Stimulated activated CD4-positive, alpha-beta T cell treated with anti-CD3 and anti-CD28 coated beads, Interleukin-1b, Interleukin-23, amount 100 ng/mL, for 24 hours (primary cell): ENCODE results near the gene PPP1R26.
"Not testable (repeated sequence)": the region's sequence is repeated elsewhere in the genome, so short reads cannot be mapped to it uniquely, and the experiment has no call there.

ENCODE experiments used
- DNase-seq, 4 experiments: peaks; one replicate each; pipeline ENCODE4 v3.0.0-alpha.2; 2020; ENCODE audit warnings: low read depth in 4 of 4, low spot score in 1 of 4

The PPP1R26 gene

DNA sequence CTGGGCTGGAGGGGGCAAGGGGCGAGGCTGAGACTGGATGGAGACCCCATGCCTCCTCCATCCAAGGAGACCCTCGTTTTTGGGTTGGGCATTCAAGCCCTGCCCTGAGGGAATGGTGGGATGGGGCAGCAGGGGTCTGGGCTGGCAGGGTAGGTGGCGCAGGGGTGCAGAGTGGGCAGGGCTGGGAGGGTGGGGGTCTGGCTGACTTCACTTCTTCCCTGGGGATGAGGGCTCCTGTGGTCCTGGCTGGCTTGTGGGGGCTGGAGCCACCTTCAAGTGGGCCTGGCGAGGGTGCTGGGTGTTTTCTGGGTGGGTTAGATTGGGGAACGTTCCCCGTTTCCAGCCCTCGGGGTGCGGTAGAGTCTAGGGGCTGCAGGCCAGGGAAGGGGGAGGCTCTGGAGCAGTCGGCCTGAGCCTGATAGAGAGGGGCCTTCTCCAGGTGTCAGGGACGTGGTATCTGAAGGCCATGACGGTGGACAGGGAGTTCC is 42.1 kb downstream of the PPP1R26 start:
- no peak for DNase-seq

DNA sequence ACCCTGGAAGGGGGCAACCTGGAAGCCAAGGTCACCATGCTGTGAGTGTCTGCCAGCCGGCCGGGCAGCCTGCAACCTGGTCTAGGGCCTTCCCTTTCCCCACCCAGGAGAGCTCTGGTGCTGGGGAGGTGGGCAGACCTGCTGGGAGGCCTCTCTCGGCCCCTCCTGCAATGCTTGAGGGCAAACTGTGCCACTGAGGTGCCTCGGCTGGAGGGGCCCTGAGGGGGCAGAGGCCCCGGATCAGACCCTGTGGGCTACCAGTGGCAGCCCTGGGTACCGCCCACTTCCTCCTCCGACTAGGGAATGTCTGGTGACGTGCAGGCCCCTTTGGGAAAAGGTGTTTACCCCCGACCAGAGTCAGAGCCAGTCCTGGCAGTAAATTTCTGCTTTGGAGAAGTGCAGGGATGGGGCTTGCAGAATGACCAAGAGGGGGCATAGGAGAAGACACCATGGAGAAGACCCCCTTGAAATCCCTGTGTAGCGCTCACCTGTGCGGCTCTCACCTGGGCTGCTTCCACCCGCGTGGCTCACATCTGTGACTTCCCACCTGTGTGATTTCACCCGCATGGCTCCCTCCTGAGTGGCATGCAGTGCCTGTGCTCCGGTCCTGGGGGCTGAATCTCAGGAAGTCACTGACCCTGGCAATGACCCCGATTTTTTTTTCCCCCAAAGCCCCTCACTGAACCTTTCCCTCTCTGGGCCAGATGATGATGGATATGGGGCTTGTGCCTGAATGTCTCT is 42.7 kb downstream of the PPP1R26 start:
- no peak for DNase-seq

DNA sequence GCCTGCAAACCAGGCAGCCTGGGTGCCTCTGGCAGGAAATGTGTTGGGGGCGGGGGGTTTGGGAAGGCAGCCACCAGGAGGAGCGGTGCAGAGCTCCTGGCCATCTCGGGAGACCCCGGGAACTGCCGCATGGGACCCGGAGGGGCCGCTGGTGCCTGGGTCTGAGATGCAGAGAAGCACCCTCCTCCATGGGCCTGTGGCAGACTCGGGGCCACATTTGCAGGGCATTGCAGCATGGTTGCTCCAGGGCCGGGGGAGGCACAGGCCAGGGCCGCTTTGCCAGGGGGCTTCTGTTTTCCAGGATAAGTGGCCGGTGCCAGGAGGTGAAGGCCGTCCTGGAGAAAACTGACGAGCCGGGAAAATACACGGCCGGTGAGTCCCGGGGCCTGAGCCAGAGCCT is 43.3 kb downstream of the PPP1R26 start:
- DNase-seq = no peak

DNA sequence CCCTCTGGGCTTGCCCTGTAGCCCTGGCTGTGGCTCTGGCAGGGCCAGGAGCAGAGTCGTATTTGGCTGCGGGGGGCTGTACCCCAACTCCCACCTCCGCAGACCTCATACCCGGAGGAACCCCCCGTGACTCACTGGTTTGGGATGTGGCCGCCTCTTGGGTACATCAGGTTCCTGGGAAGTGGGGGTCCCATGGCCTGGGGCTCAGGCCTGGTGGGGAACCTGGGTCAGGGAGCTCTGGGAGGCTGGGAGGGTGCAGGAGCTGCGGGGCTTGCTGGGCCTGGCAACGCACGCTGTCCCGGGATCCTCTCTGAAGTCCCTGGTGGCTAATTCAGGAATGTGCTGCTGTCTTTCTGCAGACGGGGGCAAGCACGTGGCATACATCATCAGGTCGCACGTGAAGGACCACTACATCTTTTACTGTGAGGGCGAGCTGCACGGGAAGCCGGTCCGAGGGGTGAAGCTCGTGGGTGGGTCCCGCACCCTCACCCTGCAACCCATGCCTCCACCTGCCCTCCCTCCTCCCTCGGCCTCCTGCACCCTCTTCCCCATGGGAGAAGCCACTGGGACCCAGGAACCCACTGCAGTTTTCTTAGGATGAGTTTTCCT is 44.0 kb downstream of the PPP1R26 start:
- DNase-seq = no peak

- DNase-seq = no peak
These were observed 44.7 kb downstream of the PPP1R26 start for GRCh38 chr9:135524130-135524861.

DNA sequence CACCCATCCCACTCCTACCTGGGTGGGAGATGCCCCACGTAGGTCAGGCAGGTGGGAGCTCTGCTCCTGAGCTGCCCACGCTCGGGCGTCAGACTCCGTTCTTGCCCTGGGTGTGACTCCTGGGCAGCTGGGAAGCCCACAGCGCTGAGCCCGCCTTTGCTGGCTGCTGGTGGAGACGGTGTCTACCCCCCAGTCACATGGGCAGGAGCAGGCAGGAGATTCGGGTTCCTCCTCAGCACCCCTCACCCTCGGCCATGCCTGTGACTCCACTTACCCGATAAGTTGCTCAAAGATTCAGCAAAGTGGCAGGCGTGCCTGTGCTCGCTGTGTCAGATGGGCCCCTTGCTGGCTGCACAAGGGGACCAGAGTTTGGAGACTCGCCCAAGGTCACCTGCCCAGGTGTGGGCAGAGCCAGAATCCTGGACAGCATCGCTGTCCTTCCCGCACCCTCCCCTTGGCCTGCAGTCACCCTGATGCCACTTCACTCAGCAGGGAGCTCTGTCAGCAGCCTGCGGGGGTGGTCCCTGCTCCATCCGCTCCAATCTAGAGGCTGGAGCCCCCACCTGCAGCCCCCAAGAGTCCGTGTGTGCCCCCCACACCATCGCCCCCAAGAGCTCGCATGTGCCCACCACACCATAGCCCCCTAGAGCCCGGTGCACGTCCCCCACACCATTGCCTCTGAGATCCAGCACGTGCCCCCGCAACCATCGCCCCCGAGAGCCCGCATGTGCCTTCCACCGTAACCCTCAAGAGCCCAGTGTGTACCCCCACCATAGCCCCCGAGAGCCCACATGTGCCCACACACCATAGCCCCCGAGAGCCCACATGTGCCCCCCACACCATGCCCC is 45.9 kb downstream of the PPP1R26 start:
- DNase-seq = no peak

DNA sequence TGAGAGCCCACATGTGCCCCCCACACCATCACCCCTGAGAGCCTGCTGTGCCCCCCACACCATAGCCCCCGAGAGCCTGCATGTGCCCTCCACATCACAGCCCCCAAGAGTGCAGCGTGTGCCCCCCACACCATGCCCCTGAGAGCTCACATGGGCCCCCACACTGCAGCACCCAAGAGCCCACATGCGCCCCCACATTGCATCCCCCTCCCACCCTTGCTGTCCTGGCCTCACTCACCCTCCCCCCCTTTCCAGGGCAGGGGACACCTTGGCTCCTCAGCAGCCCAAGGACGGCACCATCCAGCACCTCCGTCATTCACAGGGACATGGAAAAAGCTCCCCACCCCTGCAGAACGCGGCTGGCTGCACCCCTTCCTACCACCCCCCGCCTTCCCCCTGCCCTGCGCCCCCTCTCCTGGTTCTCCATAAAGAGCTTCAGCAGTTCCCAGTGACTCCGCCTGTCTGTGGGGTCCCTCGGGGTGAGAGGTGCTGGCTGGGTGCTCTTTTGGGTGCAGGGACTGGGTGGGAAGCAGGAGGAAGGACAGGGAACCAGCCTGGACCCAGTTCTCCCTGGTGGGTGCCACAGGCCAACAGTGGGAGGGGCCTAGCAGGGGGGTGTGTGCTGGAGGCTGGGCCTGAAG is 46.6 kb downstream of the PPP1R26 start:
- no peak for DNase-seq

DNA sequence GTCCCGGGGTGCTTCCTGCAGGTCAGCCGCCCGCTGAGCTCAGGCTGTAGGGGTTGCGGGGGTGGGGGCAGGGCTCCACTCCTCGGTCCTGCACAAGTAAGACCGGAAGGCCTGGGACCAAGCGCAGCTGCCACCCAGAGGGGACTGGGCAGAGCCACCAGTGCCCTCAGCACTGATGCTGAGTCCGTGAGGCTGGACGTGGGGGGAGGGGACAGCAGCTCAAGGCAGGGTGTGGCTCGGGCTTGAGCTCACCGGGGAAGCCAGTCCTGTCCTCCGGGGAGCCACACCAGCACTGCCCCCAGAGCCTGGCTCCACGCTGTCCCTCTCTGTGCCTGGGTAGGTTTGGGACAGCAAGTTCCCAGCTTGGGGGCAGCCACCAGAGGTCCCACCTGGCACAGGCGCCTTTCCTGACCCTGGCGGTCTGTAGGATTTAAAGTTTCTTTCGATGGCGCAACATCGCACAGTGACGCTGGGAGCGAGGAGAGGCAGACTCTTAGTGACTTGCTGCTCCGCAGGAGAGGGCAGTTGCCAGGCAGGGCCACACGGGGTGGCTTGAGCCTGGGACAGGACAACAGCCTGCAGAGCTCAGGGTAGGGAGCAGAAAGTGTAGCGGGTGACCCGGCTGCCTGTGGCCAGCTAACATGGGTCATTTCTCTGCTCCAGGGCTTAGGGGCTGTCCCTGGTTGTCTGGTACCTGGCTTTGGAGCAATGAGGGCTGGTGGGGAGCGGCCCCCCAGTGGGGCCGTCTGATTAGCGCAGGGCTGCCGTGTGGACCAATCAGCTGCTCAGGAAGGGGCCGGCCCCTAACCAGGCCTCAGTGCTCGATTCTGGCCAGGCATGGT is 47.4 kb downstream of the PPP1R26 start:
- no peak for DNase-seq

DNA sequence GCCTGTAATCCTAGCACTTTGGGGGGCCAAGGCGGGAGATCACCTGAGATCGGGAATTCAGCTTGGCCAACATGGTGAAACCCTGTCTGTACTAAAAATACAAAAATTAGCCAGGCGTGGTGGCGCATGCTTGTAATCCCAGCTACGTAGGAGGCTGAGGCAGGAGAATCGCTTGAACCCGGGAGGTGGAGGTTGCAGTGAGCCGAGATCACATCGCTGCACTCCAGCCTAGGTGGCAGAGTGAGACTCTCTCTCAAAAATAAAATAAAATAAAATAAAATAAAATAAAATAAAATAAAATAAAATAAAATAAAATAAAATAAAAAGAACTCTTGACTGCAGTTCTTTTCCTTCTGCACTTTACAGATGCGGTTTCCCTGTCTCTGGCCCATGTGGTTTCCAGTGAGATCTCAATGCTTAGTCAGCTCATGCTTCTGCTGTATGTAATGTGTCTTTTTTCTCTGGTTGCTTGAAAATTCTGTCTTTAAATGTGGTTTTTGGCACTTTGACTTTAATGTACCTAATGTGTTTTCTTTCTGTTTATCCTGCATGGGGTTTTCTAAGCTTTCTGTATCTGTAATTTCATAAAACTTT is 49.4 kb downstream of the PPP1R26 start:
- not testable (repeated sequence) for DNase-seq

DNA sequence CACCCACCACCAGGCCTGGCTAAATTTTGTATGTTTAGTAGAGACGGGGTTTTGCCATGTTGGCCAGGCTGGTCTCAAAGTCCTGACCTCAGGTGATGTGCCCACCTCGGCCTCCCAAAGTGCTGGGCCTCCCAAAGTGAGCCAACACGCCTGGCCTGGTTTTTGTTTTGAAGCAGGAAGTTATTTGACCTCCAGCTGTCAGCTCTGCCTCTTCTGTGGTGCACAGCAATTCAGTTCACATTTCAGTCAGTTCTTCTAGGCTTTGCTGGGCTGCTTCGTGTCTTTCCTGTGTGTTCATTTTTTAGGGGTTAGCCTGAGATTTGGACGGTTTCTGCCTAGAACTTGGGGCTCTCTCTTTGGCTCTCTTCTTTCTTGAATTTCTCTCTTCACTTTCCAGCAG is 50.6 kb downstream of the PPP1R26 start:
- no peak for DNase-seq

- no peak for DNase-seq
These were observed 51.5 kb downstream of the PPP1R26 start for GRCh38 chr9:135531096-135531495.

DNA sequence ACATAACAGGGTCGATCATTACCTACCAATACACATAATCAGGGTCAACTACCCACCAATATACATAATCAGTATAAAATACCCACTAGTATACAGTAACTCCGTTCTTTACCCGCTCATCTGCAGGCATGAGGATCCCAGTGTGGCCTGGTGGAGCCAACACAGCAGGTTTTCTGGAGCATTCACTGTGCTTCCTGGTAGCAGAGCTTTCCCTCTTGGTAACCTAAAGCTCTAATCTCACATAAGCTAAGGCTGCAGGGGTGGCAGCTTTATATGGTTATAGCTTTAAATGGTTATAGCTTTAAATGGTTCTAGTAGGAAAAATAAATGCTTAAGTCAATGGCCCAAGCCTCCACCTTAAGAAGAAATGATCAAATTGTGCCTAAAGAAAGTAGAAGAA is 53.5 kb downstream of the PPP1R26 start:
- DNase-seq = no peak

GRCh38 chr9:135533674-135534073 is 54.1 kb downstream of the PPP1R26 start:
- no peak for DNase-seq

- not testable (repeated sequence) for DNase-seq
These were observed 54.7 kb downstream of the PPP1R26 start for GRCh38 chr9:135534192-135534711.

- DNase-seq = not testable (repeated sequence)
These were observed 55.2 kb downstream of the PPP1R26 start for GRCh38 chr9:135534826-135535225.

- not testable (repeated sequence) for DNase-seq
These were observed 56.0 kb downstream of the PPP1R26 start for GRCh38 chr9:135535631-135536030.

DNA sequence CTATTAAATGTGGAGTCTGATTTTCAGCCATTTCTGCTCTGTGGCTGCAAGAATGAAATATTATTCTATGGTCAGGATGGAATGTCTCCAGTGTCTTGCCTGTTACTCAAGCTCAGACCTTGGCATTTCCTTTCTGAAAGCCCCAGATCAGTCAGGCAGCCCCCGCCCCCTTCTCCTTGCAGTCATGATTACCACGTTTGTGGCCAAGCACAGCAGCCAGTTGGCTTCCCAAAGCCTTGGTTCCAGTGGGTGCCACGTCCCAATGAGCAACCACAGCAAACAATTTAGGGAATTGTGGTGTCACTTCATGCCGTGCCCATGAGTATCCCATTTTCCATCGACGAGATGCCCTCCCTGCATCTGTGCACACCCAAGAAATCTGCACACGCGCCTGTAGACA is 56.6 kb downstream of the PPP1R26 start:
- DNase-seq = no peak
